Right lobe of liver (tissue), 6 donors: ENCODE measurements around the gene PSME2. TPM values are rescaled to one million over a fixed set of nuclear protein-coding genes. Genes with fewer than 3 reads are reported as not detected.

Source experiments
- ATAC-seq, 4 donors: fragments of 200-7000 bp; cut with Tn5 transposase; one replicate each; pipeline ENCODE4 v1.9.1; 2020; ENCODE audit warnings: mild to moderate bottlenecking in 4 of 4, moderate library complexity in 4 of 4
- DNase-seq, 3 donors: peaks; one replicate each; pipeline ENCODE4 v3.0.0-alpha.2; 2020
- H3K27ac ChIP-seq, 3 donors: fragments of 200-600 bp; one replicate each; pipeline ENCODE4 v1.8.0; 2022
- H3K27me3 ChIP-seq, 2 donors: fragments of 200-600 bp; one replicate each; pipeline ENCODE4 v1.8.0; 2022
- H3K36me3 ChIP-seq, 4 donors: fragments of 200-600 bp; sonication (generic) in 1 of 4; one replicate each; pipeline versions ENCODE4 v1.5.1 to v1.8.0; 2017 to 2022; ENCODE audit warnings: control low read depth in 1 of 4
- H3K4me1 ChIP-seq, 4 donors: fragments of 200-600 bp; sonication (generic) in 1 of 4; one replicate each; pipeline versions ENCODE4 v1.5.1 to v1.8.0; 2017 to 2022; ENCODE audit warnings: control low read depth in 1 of 4
- H3K4me3 ChIP-seq, 3 donors: fragments of 200-600 bp; one replicate each; pipeline ENCODE4 v1.8.0; 2022
- H3K9me3 ChIP-seq, 4 donors: fragments of 200-600 bp; sonication (generic) in 1 of 4; one replicate each; pipeline versions ENCODE4 v1.5.1 to v1.8.0; 2017 to 2022; ENCODE audit warnings: control low read depth in 1 of 4
- CTCF ChIP-seq, 4 donors: fragments of 200-600 bp in 3 of 4; fragments of 450-650 bp in 1 of 4; IDR thresholded peaks; one replicate each; pipeline versions ENCODE4 v1.5.1 to v1.8.0; 2016 to 2022; ENCODE audit warnings: antibody characterized with exemption in 4 of 4, mild to moderate bottlenecking in 2 of 4
- POLR2A ChIP-seq: fragments of 450-650 bp; IDR thresholded peaks from one replicate; pipeline ENCODE4 v1.6.1; 2017; ENCODE audit warnings: antibody characterized with exemption, mild to moderate bottlenecking
- WGBS: methylation state at CpG from one replicate; pipeline ENCODE4 v1.1.6; 2018; ENCODE audit warnings: low coverage, low lambda C conversion rate; ENCODE audit not compliant: insufficient coverage; ENCODE audit errors: missing lambda C conversion rate; 5-methylcytosine and 5-hydroxymethylcytosine counted together
- intact Hi-C, 2 donors: fragments of 100-400 bp; cut with DNase I; formaldehyde crosslinking; loops; one replicate each; pipeline versions ENCODE4 v1.11.2 to v1.14.1; 2022
- total RNA-seq, 6 experiments: library from RNA; depleted of rRNA in 2 of 6; stranded (reverse); fragments of >200 nt in 2 of 6; fragmentation: NEBNext Ultra II Directional in 3 of 6; extraction: Animal tissue kit (Norgen Biotek cat#: 25700) in 3 of 6; gene quantifications; one replicate each; pipeline versions ENCODE4 v1.1.0 to v1.2.4, GENCODE V29; 2016 to 2023
- donor health status: DM: no; HTN: yes; CAD: no.
- donor health status: DM: no; HTN: no; CAD: no.
- donor health status: DM: no; HTN: no; CAD: no.
- donor health status: DM: no; HTN: yes; CAD: no.
- donor health status: DM: no; HTN: yes; CAD: no.

Gene PSME2
- total RNA-seq, 6 experiments from 2014 or later = 66.1 to 142 (median 110) TPM

- Histone ChIP-seq H3K27me3 (no peaks in the 10 kb centered on the region), H3K4me3 (no peak overlapping the region), H3K36me3 (no peaks in the 10 kb centered on the region), H3K27ac (no peak overlapping the region), H3K9me3 (no peaks in the 10 kb centered on the region), H3K4me1 (peaks cover 0 to 31% (median 15%) of the 10 kb centered on the region in 4 donors)
- ATAC-seq (no peak), DNase-seq (no peak)
- TF ChIP-seq CTCF (IDR thresholded peaks at IDR 0.05) (no peak), POLR2A (no peak)
- intact Hi-C loops = no loop called here
- WGBS = 98% methylated on average over 5 of the region's 8 CpGs
Observed at GRCh38 chr14:24129410-24129998, 16.9 kb downstream of the PSME2 start.

GRCh38 chr14:24127673-24128072, 18.7 kb downstream of the PSME2 start:
- Histone ChIP-seq H3K27me3 (no peaks in the 10 kb centered on the region), H3K36me3 (peaks cover 0 to 17% (median 4%) of the 10 kb centered on the region in 4 donors), H3K4me1 (peaks cover 0 to 31% (median 14%) of the 10 kb centered on the region in 4 donors), H3K4me3 (no peak overlapping the region), H3K27ac (no peak overlapping the region), H3K9me3 (no peaks in the 10 kb centered on the region)
- TF ChIP-seq POLR2A (no peak), CTCF (IDR thresholded peaks at IDR 0.05) (no peak)
- ATAC-seq = no peak
- no peak for DNase-seq
- intact Hi-C loops = no loop called here
- 94% methylated on average over 2 of the region's 2 CpGs for WGBS

GRCh38 chr14:24126939-24127338, 19.5 kb downstream of the PSME2 start:
- TF ChIP-seq CTCF (IDR thresholded peaks at IDR 0.05) (no peak), POLR2A (no peak)
- Histone ChIP-seq H3K4me3 (no peak overlapping the region), H3K27me3 (no peaks in the 10 kb centered on the region), H3K36me3 (peaks cover 0 to 24% (median 6%) of the 10 kb centered on the region in 4 donors), H3K27ac (no peak overlapping the region), H3K4me1 (peaks cover 0 to 24% (median 10%) of the 10 kb centered on the region in 4 donors), H3K9me3 (no peaks in the 10 kb centered on the region)
- no peak for DNase-seq
- no peak for ATAC-seq
- intact Hi-C loops = no loop called here

- no peak overlapping the region for H3K27ac ChIP-seq
- intact Hi-C loops = no loop called here
- WGBS = 84% methylated on average over 4 of the region's 9 CpGs
- DNase-seq = no peak
- no peaks in the 10 kb centered on the region for H3K9me3 ChIP-seq
- no peaks in the 10 kb centered on the region for H3K27me3 ChIP-seq
- peak in 2 of 4 donors; percentile 15 to 22 for ATAC-seq
- H3K36me3 ChIP-seq = peaks cover 3 to 57% (median 23%) of the 10 kb centered on the region in 4 donors
- no peaks in the 10 kb centered on the region for H3K4me1 ChIP-seq
- H3K4me3 ChIP-seq = no peak overlapping the region
- TF ChIP-seq POLR2A (no peak), CTCF (IDR thresholded peaks at IDR 0.05) (no peak)
Observed at GRCh38 chr14:24123424-24124417, 22.7 kb downstream of the PSME2 start.
